ENCODE measurements around the gene KRT77. TPM values are rescaled to one million over a fixed set of nuclear protein-coding genes. Genes with fewer than 3 reads are reported as not detected.
A peak's percentile ranks its signal among the peaks of the same experiment; 100 is the strongest.
"Not testable (repeated sequence)": the region's sequence is repeated elsewhere in the genome, so short reads cannot be mapped to it uniquely, and the experiment has no call there.

KRT77 gene
- total RNA-seq, 1 experiment from 2014 or later, result not detected

DNA sequence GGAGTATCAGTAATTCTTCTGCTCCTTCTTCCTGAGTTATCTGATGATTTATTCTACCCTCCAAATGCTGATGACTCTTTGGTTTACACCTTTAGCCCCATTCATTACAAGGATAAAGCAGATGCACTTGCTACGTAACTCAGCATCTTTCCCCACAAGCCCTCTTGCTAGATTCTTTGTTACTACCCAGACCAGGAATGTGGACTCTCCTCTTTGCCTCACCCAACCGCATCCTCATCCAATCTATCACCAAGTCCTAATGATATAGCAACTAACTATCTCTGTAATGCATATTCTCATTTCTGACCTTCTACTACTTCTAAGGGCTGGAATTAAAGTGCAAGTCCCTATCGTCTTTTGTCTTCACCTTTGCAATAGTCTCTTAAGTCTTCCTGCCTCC lies 32.4 kb downstream of the KRT77 start:
- ATAC-seq (no peak), DNase-seq (peak; percentile 38)
- intact Hi-C loops (cut with micrococcal nuclease), result no loop called here
- no peak overlapping the region for H3K4me2 ChIP-seq (ENCODE audit: low read length)
- no peak overlapping the region for H3K4me3 ChIP-seq (ENCODE audit: low read length)
- ChIA-PET CTCF (no interaction called here), POLR2A (ENCODE audit: unreplicated experiment) (no interaction called here)
- H3F3A ChIP-seq (ENCODE audit: low read length, unreplicated experiment), result no peaks in the 10 kb centered on the region
- H2AFZ ChIP-seq (ENCODE audit: low read length), result no peak overlapping the region
- BruUV-seq (replicated peaks), result no TSS peak
- no peaks in the 10 kb centered on the region for H3K79me2 ChIP-seq (ENCODE audit: low read length)
- no peaks in the 10 kb centered on the region for H3K36me3 ChIP-seq (ENCODE audit: low read depth, low read length)
- no peaks in the 10 kb centered on the region for H4K20me1 ChIP-seq (ENCODE audit: low read length)
- H3K27ac ChIP-seq (ENCODE audit: low read length), result no peak overlapping the region
- H3K9me2 ChIP-seq (replicated peaks; ENCODE audit: low read length), result no peaks in the 10 kb centered on the region
- H3K27me3 ChIP-seq (ENCODE audit: low read length), result peaks cover 30% of the 10 kb centered on the region
- no peaks in the 10 kb centered on the region for H3K4me1 ChIP-seq (ENCODE audit: insufficient read depth, low read length)
- H3K9me3 ChIP-seq (ENCODE audit: low read length), result no peaks in the 10 kb centered on the region
- no peak for TF ChIP-seq EZH2phosphoT487 (IDR thresholded peaks at IDR 0.05; ENCODE audit: borderline replicate concordance, low read length)
- TF ChIP-seq EZH2 (IDR thresholded peaks at IDR 0.05; ENCODE audit: low read length, unreplicated experiment), result no peak
- no peak for TF ChIP-seq CTCF (conservative IDR thresholded peaks at IDR 0.05; ENCODE audit: low read depth, low read length)
- H3K9ac ChIP-seq (ENCODE audit: low read length), result no peak overlapping the region

DNA sequence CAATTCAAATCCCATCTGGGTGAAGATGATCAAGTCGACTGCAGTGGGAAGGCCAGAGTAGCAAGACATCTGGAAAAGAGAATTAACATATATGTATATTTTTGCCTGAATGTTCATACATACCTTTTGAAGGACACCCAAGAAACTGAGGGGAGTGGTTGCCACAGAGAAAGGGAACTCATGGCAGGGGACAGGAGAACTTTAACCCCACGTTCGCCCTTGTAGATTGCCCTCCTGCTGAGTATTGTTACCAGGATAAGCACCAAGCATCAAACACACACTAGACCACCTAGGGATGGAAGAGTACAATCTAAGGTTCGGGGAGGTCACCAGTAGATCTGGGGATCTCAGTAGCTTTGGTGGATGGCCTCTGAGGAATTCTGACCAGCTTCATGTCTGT lies 32.8 kb downstream of the KRT77 start:
- ATAC-seq, result no peak
- H3F3A ChIP-seq (ENCODE audit: low read length, unreplicated experiment), result no peaks in the 10 kb centered on the region
- TF ChIP-seq EZH2 (IDR thresholded peaks at IDR 0.05; ENCODE audit: low read length, unreplicated experiment) (no peak), EZH2phosphoT487 (IDR thresholded peaks at IDR 0.05; ENCODE audit: borderline replicate concordance, low read length) (no peak), CTCF (conservative IDR thresholded peaks at IDR 0.05; ENCODE audit: low read depth, low read length) (no peak)
- H3K4me3 ChIP-seq (ENCODE audit: low read length), result no peak overlapping the region
- no peaks in the 10 kb centered on the region for H3K9me3 ChIP-seq (ENCODE audit: low read length)
- no TSS peak for BruUV-seq (replicated peaks)
- H3K4me1 ChIP-seq (ENCODE audit: insufficient read depth, low read length), result no peaks in the 10 kb centered on the region
- H3K79me2 ChIP-seq (ENCODE audit: low read length), result no peaks in the 10 kb centered on the region
- H3K9ac ChIP-seq (ENCODE audit: low read length), result no peak overlapping the region
- ChIA-PET CTCF (no interaction called here), POLR2A (ENCODE audit: unreplicated experiment) (no interaction called here)
- H3K27me3 ChIP-seq (ENCODE audit: low read length), result peaks cover 30% of the 10 kb centered on the region
- no peaks in the 10 kb centered on the region for H4K20me1 ChIP-seq (ENCODE audit: low read length)
- no peak for DNase-seq
- intact Hi-C loops (cut with micrococcal nuclease), result no loop called here
- H3K27ac ChIP-seq (ENCODE audit: low read length), result no peak overlapping the region
- H3K36me3 ChIP-seq (ENCODE audit: low read depth, low read length), result no peaks in the 10 kb centered on the region
- no peak overlapping the region for H3K4me2 ChIP-seq (ENCODE audit: low read length)
- H2AFZ ChIP-seq (ENCODE audit: low read length), result no peak overlapping the region
- H3K9me2 ChIP-seq (replicated peaks; ENCODE audit: low read length), result no peaks in the 10 kb centered on the region

DNA sequence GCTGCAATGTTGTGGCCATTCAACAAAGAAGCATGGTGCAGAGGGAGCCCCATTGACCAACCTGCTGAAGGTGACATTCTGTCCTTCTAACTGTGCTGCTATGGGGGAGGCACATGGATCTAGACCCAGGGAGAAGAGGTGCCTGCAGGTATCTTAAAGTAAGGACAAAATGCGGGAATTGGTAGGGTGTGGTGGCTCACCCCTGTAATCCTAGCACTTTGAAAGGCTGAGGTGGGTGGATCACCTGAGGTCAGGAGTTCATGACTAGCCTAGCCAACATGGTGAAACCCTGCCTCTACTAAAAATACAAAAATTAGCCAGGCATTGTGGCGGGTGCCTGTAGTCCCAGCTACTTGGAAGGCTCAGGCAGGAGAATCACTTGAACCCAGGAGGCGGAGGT lies 33.4 kb downstream of the KRT77 start:
- DNase-seq; POLR2A ChIA-PET (ENCODE audit: unreplicated experiment); H3K4me3 ChIP-seq (ENCODE audit: low read length); H3K36me3 ChIP-seq (ENCODE audit: low read depth, low read length); H3K79me2 ChIP-seq (ENCODE audit: low read length); BruUV-seq (replicated peaks); H3K9me3 ChIP-seq (ENCODE audit: low read length); CTCF ChIA-PET; H3K9ac ChIP-seq (ENCODE audit: low read length); ATAC-seq; H3K9me2 ChIP-seq (replicated peaks; ENCODE audit: low read length); H3K27ac ChIP-seq (ENCODE audit: low read length); H2AFZ ChIP-seq (ENCODE audit: low read length); intact Hi-C loops (cut with micrococcal nuclease); H3K4me1 ChIP-seq (ENCODE audit: insufficient read depth, low read length); H3F3A ChIP-seq (ENCODE audit: low read length, unreplicated experiment); H4K20me1 ChIP-seq (ENCODE audit: low read length); H3K4me2 ChIP-seq (ENCODE audit: low read length): not testable (repeated sequence)
- peaks cover 32% of the 10 kb centered on the region for H3K27me3 ChIP-seq (ENCODE audit: low read length)

Data from PC-3 (cell line).